Activated T-helper 1 cell treated with Interleukin-2 at 50 U/mL for 16 hours (primary cell): ENCODE measurements around the gene NPM1.

ENCODE experiments used
- DNase-seq: peaks from one replicate; pipeline ENCODE4 v3.0.0-alpha.2; 2020; ENCODE audit warnings: low read depth

Gene NPM1

GRCh38 chr5:171450423-171451331 is 63.0 kb downstream of the NPM1 start:
- DNase-seq: no peak

GRCh38 chr5:171451421-171451820 is 63.8 kb downstream of the NPM1 start:
- DNase-seq: no peak

GRCh38 chr5:171453056-171453725 is 65.5 kb downstream of the NPM1 start:
- no peak for DNase-seq

GRCh38 chr5:171453988-171454387 is 66.3 kb downstream of the NPM1 start:
- DNase-seq: no peak

- no peak for DNase-seq
Measured at GRCh38 chr5:171454549-171454948, 66.9 kb downstream of the NPM1 start.

- DNase-seq: no peak
Measured at GRCh38 chr5:171455522-171455921, 67.9 kb downstream of the NPM1 start.

- DNase-seq: no peak
Measured at GRCh38 chr5:171457208-171457981, 69.7 kb downstream of the NPM1 start.

GRCh38 chr5:171459839-171460238 is 72.2 kb downstream of the NPM1 start:
- DNase-seq: no peak
